HFFc6 (cell line): ENCODE measurements around the gene CTSF. TPM values are rescaled to one million over a fixed set of nuclear protein-coding genes. Genes with fewer than 3 reads are reported as not detected.

ENCODE experiments used
- DNase-seq: peaks from one replicate; pipeline ENCODE4 v3.0.0-alpha.2; 2018
- H3K27ac Mint-ChIP-seq: 2 replicates; pipeline ENCODE4 v1.8.0; 2020; ENCODE audit warnings: mild to moderate bottlenecking, mixed read lengths
- H3K27me3 Mint-ChIP-seq: 2 replicates; pipeline ENCODE4 v1.8.0; 2021; ENCODE audit warnings: mild to moderate bottlenecking, moderate library complexity, mixed read lengths; ENCODE audit not compliant: insufficient read depth
- H3K36me3 Mint-ChIP-seq: 2 replicates; pipeline ENCODE4 v1.8.0; 2021; ENCODE audit warnings: low read depth, mixed read lengths
- H3K4me1 Mint-ChIP-seq: 2 replicates; pipeline ENCODE4 v1.8.0; 2020; ENCODE audit warnings: low read depth, mixed read lengths
- H3K4me3 Mint-ChIP-seq: 2 replicates; pipeline ENCODE4 v1.8.0; 2020; ENCODE audit warnings: mild to moderate bottlenecking, moderate library complexity, mixed read lengths
- H3K9me3 Mint-ChIP-seq: 2 replicates; pipeline ENCODE4 v1.8.0; 2020; ENCODE audit warnings: mild to moderate bottlenecking, mixed read lengths
- total RNA-seq, 6 experiments: library from RNA; stranded (reverse); fragmentation: NEBNext Ultra II Directional; extraction: Animal tissue kit (Norgen Biotek cat#: 25700); gene quantifications; 2 replicates in 1 of 6; 3 replicates in 5 of 6; pipeline ENCODE4 v1.2.3, GENCODE V29; 2021
- TF ChIP-seq, protein P1 (sequence below): fragments of 200-600 bp; sonication (generic); IDR thresholded peaks from 2 replicates; pipeline ENCODE4 v1.5.0; 2021; ENCODE audit warnings: antibody characterized with exemption, mild to moderate bottlenecking

Gene CTSF
- total RNA-seq, 6 experiments from 2014 or later: 5.2 to 20.0 (median 6.6) TPM

- H3K27me3 Mint-ChIP-seq: peaks cover 7% of the 10 kb centered on the region
- DNase-seq: no peak
- no peaks in the 10 kb centered on the region for H3K36me3 Mint-ChIP-seq
- H3K9me3 Mint-ChIP-seq: no peaks in the 10 kb centered on the region
- TF ChIP-seq, protein P1, sequence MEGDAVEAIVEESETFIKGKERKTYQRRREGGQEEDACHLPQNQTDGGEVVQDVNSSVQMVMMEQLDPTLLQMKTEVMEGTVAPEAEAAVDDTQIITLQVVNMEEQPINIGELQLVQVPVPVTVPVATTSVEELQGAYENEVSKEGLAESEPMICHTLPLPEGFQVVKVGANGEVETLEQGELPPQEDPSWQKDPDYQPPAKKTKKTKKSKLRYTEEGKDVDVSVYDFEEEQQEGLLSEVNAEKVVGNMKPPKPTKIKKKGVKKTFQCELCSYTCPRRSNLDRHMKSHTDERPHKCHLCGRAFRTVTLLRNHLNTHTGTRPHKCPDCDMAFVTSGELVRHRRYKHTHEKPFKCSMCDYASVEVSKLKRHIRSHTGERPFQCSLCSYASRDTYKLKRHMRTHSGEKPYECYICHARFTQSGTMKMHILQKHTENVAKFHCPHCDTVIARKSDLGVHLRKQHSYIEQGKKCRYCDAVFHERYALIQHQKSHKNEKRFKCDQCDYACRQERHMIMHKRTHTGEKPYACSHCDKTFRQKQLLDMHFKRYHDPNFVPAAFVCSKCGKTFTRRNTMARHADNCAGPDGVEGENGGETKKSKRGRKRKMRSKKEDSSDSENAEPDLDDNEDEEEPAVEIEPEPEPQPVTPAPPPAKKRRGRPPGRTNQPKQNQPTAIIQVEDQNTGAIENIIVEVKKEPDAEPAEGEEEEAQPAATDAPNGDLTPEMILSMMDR: no peak
- no peak overlapping the region for H3K27ac Mint-ChIP-seq
- H3K4me1 Mint-ChIP-seq: peaks cover 5% of the 10 kb centered on the region; the same call in 1 of the 2 replicates
- no peak overlapping the region for H3K4me3 Mint-ChIP-seq
Observed at GRCh38 chr11:66564984-66565383, 3.4 kb downstream of the CTSF start.

DNA sequence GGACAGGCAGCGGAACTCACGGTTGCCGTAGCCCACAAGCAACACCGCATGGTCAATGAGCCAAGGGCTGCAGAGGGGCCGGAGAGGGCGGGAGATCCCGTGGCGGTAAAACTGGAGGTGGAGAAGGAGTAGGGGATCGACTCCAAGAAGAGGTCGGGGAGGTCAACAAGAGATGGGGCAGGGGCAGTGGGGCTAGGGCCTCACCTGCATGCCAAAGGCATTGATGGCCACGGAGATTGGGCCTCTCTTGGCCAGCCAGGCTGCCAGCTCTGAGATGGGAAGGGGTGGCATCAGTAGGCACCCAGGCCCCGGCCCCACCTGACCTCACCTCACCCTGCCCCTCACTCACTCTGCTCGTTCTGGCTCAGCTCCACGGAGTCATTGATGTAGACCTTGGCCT is 3.9 kb downstream of the CTSF start:
- H3K4me3 Mint-ChIP-seq: no peak overlapping the region
- no peaks in the 10 kb centered on the region for H3K36me3 Mint-ChIP-seq
- H3K4me1 Mint-ChIP-seq: peaks cover 5% of the 10 kb centered on the region; the same call in 1 of the 2 replicates
- H3K27ac Mint-ChIP-seq: no peak overlapping the region
- TF ChIP-seq, protein P1: no peak
- no peak for DNase-seq
- no peaks in the 10 kb centered on the region for H3K9me3 Mint-ChIP-seq
- peaks cover 7% of the 10 kb centered on the region for H3K27me3 Mint-ChIP-seq

GRCh38 chr11:66563832-66564231 is 4.6 kb downstream of the CTSF start:
- Mint-ChIP-seq H3K27ac (no peak overlapping the region), H3K4me1 (peaks cover 5% of the 10 kb centered on the region; the same call in 1 of the 2 replicates), H3K4me3 (no peak overlapping the region), H3K27me3 (peaks cover 6% of the 10 kb centered on the region), H3K36me3 (no peaks in the 10 kb centered on the region), H3K9me3 (no peaks in the 10 kb centered on the region)
- TF ChIP-seq, protein P1: no peak
- no peak for DNase-seq

DNA sequence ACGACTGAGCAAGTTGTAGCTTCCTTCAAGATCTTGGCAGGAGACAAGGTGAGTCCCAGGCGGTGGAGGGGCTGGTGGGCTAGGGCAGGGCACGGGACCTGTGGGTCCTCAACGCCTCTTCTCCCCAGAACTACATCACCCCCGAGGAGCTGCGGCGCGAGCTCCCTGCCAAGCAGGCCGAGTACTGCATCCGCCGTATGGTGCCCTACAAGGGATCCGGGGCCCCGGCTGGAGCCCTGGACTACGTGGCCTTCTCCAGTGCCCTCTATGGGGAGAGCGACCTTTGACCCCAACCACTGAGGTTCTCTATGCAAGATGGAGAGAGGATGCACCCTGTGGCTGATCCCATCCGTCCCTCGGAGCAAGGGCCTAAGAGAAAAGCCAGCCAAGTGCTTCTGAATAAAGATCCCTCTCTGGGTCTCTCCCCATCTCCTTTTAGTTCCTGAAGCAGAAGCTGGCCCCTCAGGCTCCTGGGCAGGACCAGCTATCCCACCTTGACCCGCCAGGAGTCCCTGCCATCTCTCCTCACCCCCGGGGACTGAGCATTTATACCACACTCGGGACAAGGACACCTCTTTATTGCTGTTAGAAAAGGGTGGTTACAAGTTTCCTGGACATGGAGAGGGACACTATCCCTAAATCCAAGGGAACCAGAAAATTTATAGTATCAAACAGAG is 5.4 kb downstream of the CTSF start:
- H3K36me3 Mint-ChIP-seq: no peaks in the 10 kb centered on the region
- H3K27me3 Mint-ChIP-seq: peaks cover 9% of the 10 kb centered on the region
- no peak overlapping the region for H3K27ac Mint-ChIP-seq
- H3K4me3 Mint-ChIP-seq: no peak overlapping the region
- TF ChIP-seq, protein P1: no peak
- DNase-seq: no peak
- H3K9me3 Mint-ChIP-seq: no peaks in the 10 kb centered on the region
- H3K4me1 Mint-ChIP-seq: no peaks in the 10 kb centered on the region

DNA sequence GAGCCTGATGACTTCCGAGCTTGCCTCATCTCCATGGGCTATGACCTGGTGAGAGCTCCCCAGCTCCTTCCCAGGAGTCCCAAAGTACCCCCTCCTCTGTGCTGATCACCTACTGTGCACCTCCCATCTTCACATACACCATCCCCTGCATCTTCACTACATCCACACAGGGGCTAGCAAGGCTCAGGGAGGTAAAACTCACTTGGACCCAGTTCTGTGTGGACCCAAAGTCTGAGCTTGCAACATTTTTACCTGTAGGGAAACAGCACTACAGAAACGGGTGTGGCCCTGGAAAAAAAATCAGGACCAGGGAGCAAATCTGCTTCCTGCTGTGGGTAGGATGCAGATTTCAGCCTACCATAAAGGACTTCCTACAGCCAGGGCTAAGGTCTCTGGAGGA is 6.1 kb downstream of the CTSF start:
- H3K4me3 Mint-ChIP-seq: no peak overlapping the region
- H3K9me3 Mint-ChIP-seq: no peaks in the 10 kb centered on the region
- peaks cover 15% of the 10 kb centered on the region for H3K27me3 Mint-ChIP-seq
- DNase-seq: no peak
- H3K27ac Mint-ChIP-seq: no peak overlapping the region
- no peaks in the 10 kb centered on the region for H3K4me1 Mint-ChIP-seq
- no peaks in the 10 kb centered on the region for H3K36me3 Mint-ChIP-seq
- TF ChIP-seq, protein P1: no peak

- Mint-ChIP-seq H3K4me1 (no peaks in the 10 kb centered on the region), H3K27me3 (peaks cover 16% of the 10 kb centered on the region), H3K9me3 (no peaks in the 10 kb centered on the region), H3K4me3 (no peak overlapping the region), H3K27ac (no peak overlapping the region), H3K36me3 (no peaks in the 10 kb centered on the region)
- DNase-seq: no peak
- TF ChIP-seq, protein P1: no peak
Observed at GRCh38 chr11:66561975-66562248, 6.5 kb downstream of the CTSF start.
